Mesothelial cell of epicardium (in vitro differentiated cells): ENCODE results near the gene ENDOD1. TPM values are rescaled to one million over a fixed set of nuclear protein-coding genes. Genes with fewer than 3 reads are reported as not detected.
A peak's percentile ranks its signal among the peaks of the same experiment; 100 is the strongest.

Source experiments
- DNase-seq, 2 experiments: peaks; one replicate each; pipeline ENCODE4 v3.0.0; 2021; ENCODE audit warnings: low spot score in 2 of 2; ENCODE audit not compliant: unreplicated experiment in 2 of 2
- H3K27ac Mint-ChIP-seq: 2 replicates; pipeline ENCODE4 v1.8.0; 2021; ENCODE audit warnings: mixed read lengths
- H3K27me3 Mint-ChIP-seq: 2 replicates; pipeline ENCODE4 v1.8.0; 2021; ENCODE audit warnings: low read depth, mixed read lengths
- H3K36me3 Mint-ChIP-seq: 2 replicates; pipeline ENCODE4 v1.8.0; 2021; ENCODE audit warnings: mixed read lengths
- H3K4me1 Mint-ChIP-seq: 2 replicates; pipeline ENCODE4 v1.8.0; 2021; ENCODE audit warnings: mixed read lengths
- H3K4me3 Mint-ChIP-seq: 2 replicates; pipeline ENCODE4 v1.8.0; 2021; ENCODE audit warnings: mild to moderate bottlenecking, moderate library complexity, mixed read lengths
- H3K9me3 Mint-ChIP-seq: 2 replicates; pipeline ENCODE4 v1.8.0; 2021; ENCODE audit warnings: mixed read lengths
- CTCF ChIP-seq: fragments of 200-600 bp; sonication (generic); IDR thresholded peaks from one replicate; pipeline ENCODE4 v1.5.0; 2021; ENCODE audit warnings: antibody characterized with exemption; ENCODE audit not compliant: unreplicated experiment
- total RNA-seq: library from RNA; stranded (reverse); gene quantifications from 3 replicates; pipeline ENCODE4 v1.2.1, GENCODE V29; 2021

The ENDOD1 gene
- total RNA-seq, 1 donor from 2014 or later: 7.6 TPM

GRCh38 chr11:95149651-95150364 is 60.2 kb downstream of the ENDOD1 start:
- Mint-ChIP-seq H3K9me3 (no peaks in the 10 kb centered on the region), H3K27ac (peak overlapping the region; percentile 85), H3K4me1 (peaks cover 53% of the 10 kb centered on the region), H3K4me3 (peak overlapping the region; percentile 77), H3K27me3 (no peaks in the 10 kb centered on the region), H3K36me3 (no peaks in the 10 kb centered on the region)
- no peak for TF ChIP-seq CTCF
- no peak for DNase-seq

- H3K4me3 Mint-ChIP-seq: peak overlapping the region; percentile 77
- DNase-seq: peak; percentile 77 to 85
- peak overlapping the region; percentile 86 for H3K27ac Mint-ChIP-seq
- H3K9me3 Mint-ChIP-seq: no peaks in the 10 kb centered on the region
- peak; percentile 80 for TF ChIP-seq CTCF
- no peaks in the 10 kb centered on the region for H3K27me3 Mint-ChIP-seq
- H3K36me3 Mint-ChIP-seq: no peaks in the 10 kb centered on the region
- peaks cover 53% of the 10 kb centered on the region for H3K4me1 Mint-ChIP-seq
Observed at GRCh38 chr11:95150956-95151684, 61.5 kb downstream of the ENDOD1 start.

GRCh38 chr11:95152876-95153856 is 63.5 kb downstream of the ENDOD1 start:
- Mint-ChIP-seq H3K36me3 (no peaks in the 10 kb centered on the region), H3K4me1 (peaks cover 53% of the 10 kb centered on the region), H3K4me3 (no peak overlapping the region), H3K9me3 (peaks cover 2% of the 10 kb centered on the region), H3K27ac (no peak overlapping the region), H3K27me3 (no peaks in the 10 kb centered on the region)
- TF ChIP-seq CTCF: no peak
- DNase-seq: no peak

- H3K27ac Mint-ChIP-seq: no peak overlapping the region
- peaks cover 49% of the 10 kb centered on the region for H3K4me1 Mint-ChIP-seq
- H3K4me3 Mint-ChIP-seq: no peak overlapping the region
- DNase-seq: no peak
- H3K27me3 Mint-ChIP-seq: no peaks in the 10 kb centered on the region
- H3K36me3 Mint-ChIP-seq: no peaks in the 10 kb centered on the region
- peaks cover 5% of the 10 kb centered on the region for H3K9me3 Mint-ChIP-seq
- TF ChIP-seq CTCF: no peak
Observed at GRCh38 chr11:95153857-95154246, 64.2 kb downstream of the ENDOD1 start.

GRCh38 chr11:95154514-95154913 is 64.9 kb downstream of the ENDOD1 start:
- no peak overlapping the region for H3K27ac Mint-ChIP-seq
- H3K9me3 Mint-ChIP-seq: peaks cover 5% of the 10 kb centered on the region
- H3K4me3 Mint-ChIP-seq: no peak overlapping the region
- no peak for DNase-seq
- no peaks in the 10 kb centered on the region for H3K36me3 Mint-ChIP-seq
- peak; percentile 44 for TF ChIP-seq CTCF
- no peaks in the 10 kb centered on the region for H3K27me3 Mint-ChIP-seq
- H3K4me1 Mint-ChIP-seq: peaks cover 43% of the 10 kb centered on the region
